ENCODE data around the gene PRRG3.

The PRRG3 gene

DNA sequence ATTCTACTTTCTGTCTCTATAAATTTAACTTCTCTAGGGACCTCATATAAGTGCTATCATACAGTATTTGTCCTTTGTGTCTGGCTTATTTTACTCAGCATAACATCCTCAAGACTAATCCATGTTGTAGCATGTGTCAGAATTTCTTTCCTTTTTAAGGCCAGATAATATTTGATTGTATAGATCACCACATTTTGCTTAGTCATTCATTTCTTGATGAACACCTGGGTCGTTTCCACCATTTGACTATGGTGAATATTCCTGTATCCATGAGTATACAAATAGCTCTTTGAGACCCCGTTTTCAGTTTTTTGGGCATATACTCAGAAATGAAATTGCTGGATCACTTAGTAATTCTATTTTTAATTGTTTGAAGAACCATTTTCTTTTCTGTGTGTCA is 51.2 kb downstream of the PRRG3 start:
- DNase-seq = no peak

DNA sequence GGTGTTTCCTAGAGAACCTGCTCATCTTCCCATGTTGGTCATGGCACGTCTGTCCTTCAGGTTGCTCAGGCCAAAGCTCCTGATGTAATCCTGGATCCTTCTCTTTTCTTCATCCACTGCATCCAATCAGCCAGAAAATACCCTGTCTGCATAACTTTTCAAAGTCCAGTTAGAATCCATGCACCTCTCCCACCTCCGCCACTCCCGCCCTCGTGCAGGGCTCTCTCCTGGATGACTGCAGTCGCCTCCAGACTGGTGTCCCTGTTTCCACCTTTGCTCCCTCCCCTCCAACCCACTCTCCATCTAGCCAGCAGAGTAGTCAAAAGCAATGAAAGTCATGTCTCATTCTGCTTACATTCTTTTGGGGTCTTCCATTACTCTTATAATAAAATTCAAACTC is 55.3 kb downstream of the PRRG3 start:
- no peak for DNase-seq

DNA sequence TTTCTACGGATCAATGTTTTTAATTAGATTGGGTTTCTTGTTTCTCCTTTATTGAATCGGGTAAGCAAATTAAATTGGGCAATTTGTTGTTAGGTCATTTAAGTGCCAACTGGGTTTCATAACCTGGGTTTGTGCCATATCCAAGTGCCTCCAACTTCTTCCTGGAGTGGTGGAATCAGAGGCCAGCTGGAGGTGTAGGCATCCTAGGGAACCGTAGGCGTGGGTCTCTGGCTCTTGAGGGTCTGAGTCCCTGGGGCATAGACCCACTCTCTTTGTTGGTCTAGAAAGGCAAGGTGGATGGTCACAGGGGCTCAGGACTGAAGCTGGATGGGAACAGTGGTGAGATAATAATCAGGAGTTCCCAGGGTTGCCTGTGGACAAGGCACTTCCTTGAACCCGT is 57.6 kb downstream of the PRRG3 start:
- no peak for DNase-seq

DNA sequence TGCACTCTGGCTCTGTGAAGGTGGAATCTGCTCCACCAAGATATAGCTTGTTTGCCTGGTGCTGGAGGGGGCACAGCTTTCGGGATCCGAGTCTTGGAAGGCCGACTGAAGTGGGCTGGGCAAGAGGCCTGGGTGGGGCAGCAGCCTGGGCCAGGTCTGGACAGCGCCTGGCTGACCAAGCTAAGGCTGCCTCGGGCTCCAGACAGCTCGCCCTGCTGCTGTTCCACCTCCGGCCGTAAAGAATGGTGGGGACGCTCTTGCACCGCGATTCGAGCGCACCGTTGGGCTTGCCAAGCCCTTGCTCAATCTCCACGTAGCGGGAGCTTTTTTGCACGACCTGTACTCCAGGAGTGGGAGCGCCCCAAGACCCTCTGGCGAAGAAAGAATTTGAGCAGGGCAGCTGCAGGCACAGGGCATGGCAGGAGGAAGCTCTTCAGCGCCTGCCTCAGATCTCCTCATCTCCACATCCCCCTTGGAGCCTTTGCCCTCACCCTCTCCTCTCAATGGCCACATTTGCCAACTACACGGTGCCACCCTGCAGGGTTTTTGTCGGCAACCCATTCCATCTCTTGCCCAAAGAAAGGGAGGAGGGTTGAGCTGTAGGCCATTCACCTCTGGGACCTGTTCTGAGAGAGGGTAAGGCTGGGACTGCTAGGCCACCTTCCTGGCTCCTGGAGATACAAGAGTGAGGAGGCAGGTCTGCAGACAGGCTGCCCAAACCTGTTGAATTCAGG is 58.2 kb downstream of the PRRG3 start:
- DNase-seq = no peak

DNA sequence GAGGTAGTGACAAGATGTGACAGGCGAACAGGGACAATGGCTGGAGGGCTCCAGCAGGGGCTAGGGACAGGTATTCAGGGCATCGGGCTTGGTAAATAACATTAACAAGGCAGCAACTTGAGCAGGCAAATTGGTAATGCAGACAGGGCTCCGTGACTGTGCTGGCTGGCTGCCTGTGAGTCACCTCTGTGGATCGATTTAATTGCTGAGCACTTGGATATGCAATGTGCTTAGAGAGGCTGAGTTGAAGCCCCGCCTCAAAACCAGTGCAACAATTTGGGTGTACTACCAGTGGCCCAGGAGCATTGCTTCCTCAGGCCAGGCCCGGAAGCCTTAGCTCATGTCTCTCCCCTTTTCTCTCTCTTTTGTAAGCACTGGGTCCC is 58.8 kb downstream of the PRRG3 start:
- no peak for DNase-seq

DNA sequence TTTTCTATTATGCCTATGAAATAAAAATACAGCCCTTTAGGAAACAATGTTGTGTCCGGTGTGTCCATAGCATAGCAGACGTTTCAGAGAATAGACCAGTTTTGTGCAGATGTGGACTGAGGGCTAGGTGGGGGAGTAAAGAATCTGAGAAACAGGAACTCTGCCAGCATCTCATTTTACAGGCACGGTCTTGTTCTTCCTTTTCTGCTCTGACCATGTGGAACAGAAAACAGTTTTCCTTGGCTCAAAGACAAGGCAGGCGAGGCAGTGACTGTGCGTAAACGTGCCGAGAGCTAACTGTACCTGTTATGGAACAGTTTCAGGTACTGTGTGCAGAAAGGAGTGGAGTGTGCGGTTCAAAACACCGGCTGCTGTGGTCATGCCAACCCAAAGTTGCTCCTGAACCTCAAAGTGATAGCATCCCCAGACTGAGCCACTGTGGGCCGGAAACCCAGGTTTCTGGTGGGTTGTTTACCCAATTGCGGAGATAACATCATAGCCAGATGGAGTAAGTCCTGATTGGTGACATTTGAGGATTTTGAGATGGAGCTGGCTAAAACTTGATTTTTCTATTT is 59.5 kb downstream of the PRRG3 start:
- DNase-seq = no peak
